ENCODE results near the gene MUSTN1.

DNA sequence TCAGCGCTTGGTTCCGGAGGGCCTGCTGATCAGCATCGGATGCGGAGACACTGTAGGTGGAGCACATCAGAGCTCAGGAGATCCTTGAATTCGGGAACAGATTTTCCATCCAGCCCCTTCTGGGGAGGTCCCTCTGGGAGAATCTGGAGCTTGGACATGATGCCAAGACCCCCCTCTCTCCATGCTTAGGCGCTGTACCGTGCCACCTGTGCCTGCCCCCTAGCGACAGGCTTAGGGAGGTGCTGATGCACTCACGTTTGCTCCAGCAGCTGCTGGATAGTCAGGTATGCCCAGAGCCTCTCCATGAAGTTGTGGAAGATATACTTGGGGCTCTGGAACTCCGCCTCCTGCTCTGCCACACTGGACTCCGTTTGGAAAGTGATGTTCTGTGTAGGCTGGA lies 14.1 kb downstream of the MUSTN1 start:
- no peak for TF ChIP-seq EZH2phosphoT487 (IDR thresholded peaks at IDR 0.05; ENCODE audit: borderline replicate concordance, low read depth, low read length)
- TF ChIP-seq, protein P1, sequence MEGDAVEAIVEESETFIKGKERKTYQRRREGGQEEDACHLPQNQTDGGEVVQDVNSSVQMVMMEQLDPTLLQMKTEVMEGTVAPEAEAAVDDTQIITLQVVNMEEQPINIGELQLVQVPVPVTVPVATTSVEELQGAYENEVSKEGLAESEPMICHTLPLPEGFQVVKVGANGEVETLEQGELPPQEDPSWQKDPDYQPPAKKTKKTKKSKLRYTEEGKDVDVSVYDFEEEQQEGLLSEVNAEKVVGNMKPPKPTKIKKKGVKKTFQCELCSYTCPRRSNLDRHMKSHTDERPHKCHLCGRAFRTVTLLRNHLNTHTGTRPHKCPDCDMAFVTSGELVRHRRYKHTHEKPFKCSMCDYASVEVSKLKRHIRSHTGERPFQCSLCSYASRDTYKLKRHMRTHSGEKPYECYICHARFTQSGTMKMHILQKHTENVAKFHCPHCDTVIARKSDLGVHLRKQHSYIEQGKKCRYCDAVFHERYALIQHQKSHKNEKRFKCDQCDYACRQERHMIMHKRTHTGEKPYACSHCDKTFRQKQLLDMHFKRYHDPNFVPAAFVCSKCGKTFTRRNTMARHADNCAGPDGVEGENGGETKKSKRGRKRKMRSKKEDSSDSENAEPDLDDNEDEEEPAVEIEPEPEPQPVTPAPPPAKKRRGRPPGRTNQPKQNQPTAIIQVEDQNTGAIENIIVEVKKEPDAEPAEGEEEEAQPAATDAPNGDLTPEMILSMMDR (conservative IDR thresholded peaks at IDR 0.05; ENCODE audit: low read length) = peak; percentile 77

All from OCI-LY7 (cell line).